HepG2 (cell line): ENCODE measurements around the gene KHNYN. TPM values are rescaled to one million over a fixed set of nuclear protein-coding genes. Genes with fewer than 3 reads are reported as not detected.

Source experiments
- AGO2 ChIP-seq: fragments of 200-400 bp; formaldehyde crosslinking; optimal IDR thresholded peaks from 2 replicates; pipeline ENCODE3; 2017; ENCODE audit warnings: mild to moderate bottlenecking, low read depth, low read length, moderate library complexity
- ARID4A ChIP-seq: sonication (generic); formaldehyde crosslinking; IDR thresholded peaks from 2 replicates; pipeline ENCODE4 v1.5.0; 2020; ENCODE audit warnings: mild to moderate bottlenecking, missing genetic modification reagents, borderline replicate concordance
- JUND ChIP-seq: sonication (generic); formaldehyde crosslinking; IDR thresholded peaks from 2 replicates; pipeline ENCODE4 v1.8.0; 2022; ENCODE audit warnings: mild to moderate bottlenecking, missing genetic modification reagents
- MYPOP ChIP-seq: sonication (generic); formaldehyde crosslinking; IDR thresholded peaks from 2 replicates; pipeline ENCODE4 v1.8.1; 2023; ENCODE audit warnings: mild to moderate bottlenecking, moderate library complexity, missing genetic modification reagents
- ZC3H13 ChIP-seq: sonication (generic); formaldehyde crosslinking; IDR thresholded peaks from 2 replicates; pipeline ENCODE4 v1.8.1; 2023; ENCODE audit warnings: mild to moderate bottlenecking, missing genetic modification reagents, moderate library complexity
- ZHX2 ChIP-seq, 2 experiments: sonication (generic) in 1 of 2; formaldehyde crosslinking in 1 of 2; IDR thresholded peaks; 2 replicates each; pipeline versions ENCODE4 v1.6.1 to v1.9.0; 2014 to 2022; ENCODE audit warnings: antibody characterized with exemption in 1 of 2, borderline replicate concordance in 1 of 2, inconsistent platforms in 1 of 2, low read depth in 1 of 2, missing genetic modification reagents in 1 of 2
- ZNF263 ChIP-seq: sonication (generic); formaldehyde crosslinking; IDR thresholded peaks from 2 replicates; pipeline ENCODE4 v1.4.0; 2020; ENCODE audit warnings: missing genetic modification reagents
- ZNF646 ChIP-seq: sonication (generic); formaldehyde crosslinking; IDR thresholded peaks from 2 replicates; pipeline ENCODE4 v1.9.0; 2021; ENCODE audit warnings: mild to moderate bottlenecking, missing genetic modification reagents
- polyA plus RNA-seq, 8 experiments: library from polyadenylated mRNA; depleted of rRNA in 3 of 8; stranded (reverse) in 7 of 8; unstranded in 1 of 8; fragments of >200 nt; fragmentation: Illumina TruSeq in 4 of 8; extraction: Trizol in 4 of 8; gene quantifications; 2 replicates each; pipeline versions ENCODE4 v1.2.1 to v1.2.3, GENCODE V29; 2011 to 2016; ENCODE audit warnings: low read depth in 4 of 8, missing spikeins in 1 of 8, mixed read lengths in 1 of 8; ENCODE audit not compliant: insufficient read depth in 1 of 8
- total RNA-seq, 5 experiments: library from RNA; depleted of rRNA; stranded (reverse); fragments of >200 nt; fragmentation: Illumina TruSeq; extraction: Trizol; gene quantifications; 2 replicates each; pipeline ENCODE4 v1.2.3, GENCODE V29; 2016; ENCODE audit warnings: low read depth in 1 of 5

KHNYN gene
- total and polyA plus RNA-seq, 2 of the 13 experiments (the other 11 are each of a cell fraction or from before 2014, with no cell fraction given): 52.8 to 75.7 TPM

GRCh38 chr14:24438223-24439097 lies 8.7 kb downstream of the KHNYN start (continued):
- TF ChIP-seq ARID4A: peak; percentile 5; the same call in 1 of the 2 replicates
- TF ChIP-seq AGO2: peak; percentile 47
- no peak for TF ChIP-seq ZHX2 (IDR thresholded peaks at IDR 0.05; ENCODE audit: low read depth)
- TF ChIP-seq ZHX2 (CRISPR knock-in tag; IDR thresholded peaks at IDR 0.05; ENCODE audit: borderline replicate concordance): no peak
- TF ChIP-seq ZC3H13 (CRISPR knock-in tag): no peak
- no peak for TF ChIP-seq JUND (CRISPR knock-in tag)
- no peak for TF ChIP-seq ZNF263 (CRISPR knock-in tag)
- no peak for TF ChIP-seq MYPOP (CRISPR knock-in tag)
- TF ChIP-seq ZNF646 (CRISPR knock-in tag): no peak
